ENCODE data around the gene LMTK2. TPM values are rescaled to one million over a fixed set of nuclear protein-coding genes. Genes with fewer than 3 reads are reported as not detected.
A peak's percentile ranks its signal among the peaks of the same experiment; 100 is the strongest.

LMTK2 gene
- total RNA-seq, 1 donor from 2014 or later, result 19.2 TPM

DNA sequence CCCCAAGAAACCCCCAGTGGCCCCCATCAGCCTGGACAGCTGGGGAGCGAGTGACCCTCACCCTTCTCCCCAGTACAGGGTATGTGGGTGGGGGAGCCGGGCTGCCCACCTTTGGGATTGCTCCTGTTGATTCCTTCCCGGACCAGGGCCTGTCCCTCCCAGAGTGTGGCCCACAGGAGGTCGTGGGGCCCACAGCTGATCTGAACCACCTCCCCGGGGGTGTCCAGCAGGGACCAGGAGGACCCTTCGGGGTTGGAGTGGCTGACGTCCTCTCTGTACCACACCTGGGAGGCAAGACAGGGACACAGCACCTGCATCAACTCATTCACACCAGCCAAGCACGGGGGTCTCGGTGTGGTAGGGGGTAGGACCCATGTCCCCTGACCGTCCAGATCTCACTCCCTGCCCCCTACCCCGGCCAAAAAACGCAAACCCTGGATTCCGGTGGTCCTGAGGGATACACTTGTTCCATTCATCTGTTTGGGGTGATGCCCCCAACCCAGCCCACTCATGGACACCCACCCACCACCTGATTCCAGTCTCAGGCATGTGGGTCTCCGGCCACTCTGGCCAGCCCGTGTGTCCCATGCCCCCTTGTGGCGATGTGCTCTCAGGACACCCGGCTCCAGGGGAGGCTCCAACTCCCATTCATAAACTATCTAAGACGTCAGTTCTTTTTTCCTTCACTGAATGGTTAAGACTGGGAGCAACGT lies 134.5 kb downstream of the LMTK2 start:
- DNase-seq (ENCODE audit: low read depth, low spot score), result peak; percentile 70
- Mint-ChIP-seq H3K4me3 (no peak overlapping the region), H3K9me3 (no peaks in the 10 kb centered on the region), H3K27ac (ENCODE audit: unreplicated experiment) (peak overlapping the region; percentile 75), H3K27me3 (ENCODE audit: low read depth) (no peaks in the 10 kb centered on the region), H3K4me1 (peaks cover 5% of the 10 kb centered on the region), H3K36me3 (ENCODE audit: low read depth) (peaks cover 5% of the 10 kb centered on the region)
- TF ChIP-seq, protein P1, sequence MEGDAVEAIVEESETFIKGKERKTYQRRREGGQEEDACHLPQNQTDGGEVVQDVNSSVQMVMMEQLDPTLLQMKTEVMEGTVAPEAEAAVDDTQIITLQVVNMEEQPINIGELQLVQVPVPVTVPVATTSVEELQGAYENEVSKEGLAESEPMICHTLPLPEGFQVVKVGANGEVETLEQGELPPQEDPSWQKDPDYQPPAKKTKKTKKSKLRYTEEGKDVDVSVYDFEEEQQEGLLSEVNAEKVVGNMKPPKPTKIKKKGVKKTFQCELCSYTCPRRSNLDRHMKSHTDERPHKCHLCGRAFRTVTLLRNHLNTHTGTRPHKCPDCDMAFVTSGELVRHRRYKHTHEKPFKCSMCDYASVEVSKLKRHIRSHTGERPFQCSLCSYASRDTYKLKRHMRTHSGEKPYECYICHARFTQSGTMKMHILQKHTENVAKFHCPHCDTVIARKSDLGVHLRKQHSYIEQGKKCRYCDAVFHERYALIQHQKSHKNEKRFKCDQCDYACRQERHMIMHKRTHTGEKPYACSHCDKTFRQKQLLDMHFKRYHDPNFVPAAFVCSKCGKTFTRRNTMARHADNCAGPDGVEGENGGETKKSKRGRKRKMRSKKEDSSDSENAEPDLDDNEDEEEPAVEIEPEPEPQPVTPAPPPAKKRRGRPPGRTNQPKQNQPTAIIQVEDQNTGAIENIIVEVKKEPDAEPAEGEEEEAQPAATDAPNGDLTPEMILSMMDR (conservative IDR thresholded peaks at IDR 0.05), result peak; percentile 72

DNA sequence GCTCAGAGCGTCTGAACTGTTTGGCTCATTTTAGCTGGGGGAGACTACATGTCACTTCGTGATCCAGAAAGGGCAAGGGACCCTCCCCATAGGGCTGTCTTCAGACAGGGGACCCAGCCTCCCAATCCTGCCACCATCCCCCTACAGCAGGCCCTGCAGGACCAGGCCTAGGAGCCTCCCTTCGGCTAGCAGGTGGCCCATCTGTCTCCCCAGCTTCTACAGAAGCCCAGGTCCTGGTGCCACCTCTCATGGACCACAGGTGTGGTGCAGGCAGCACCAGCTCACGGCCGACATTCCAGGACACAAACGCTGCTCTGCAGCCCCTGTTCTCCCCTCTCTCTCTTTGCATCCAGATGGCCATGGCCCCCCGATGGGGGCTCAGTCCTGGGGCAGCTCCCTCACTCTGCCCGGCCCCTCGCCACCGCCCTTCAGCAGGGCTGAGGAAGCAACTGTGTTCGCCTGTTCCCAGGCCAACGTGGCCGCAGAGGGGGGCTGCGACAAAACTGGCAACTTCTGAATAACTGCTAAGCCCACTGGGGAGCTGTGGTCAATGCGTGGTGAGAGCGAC lies 135.1 kb downstream of the LMTK2 start:
- no peak overlapping the region for H3K27ac Mint-ChIP-seq (ENCODE audit: unreplicated experiment)
- TF ChIP-seq, protein P1 (conservative IDR thresholded peaks at IDR 0.05), result no peak
- peaks cover 5% of the 10 kb centered on the region for H3K4me1 Mint-ChIP-seq
- no peaks in the 10 kb centered on the region for H3K27me3 Mint-ChIP-seq (ENCODE audit: low read depth)
- H3K36me3 Mint-ChIP-seq (ENCODE audit: low read depth), result peaks cover 5% of the 10 kb centered on the region
- no peaks in the 10 kb centered on the region for H3K9me3 Mint-ChIP-seq
- no peak overlapping the region for H3K4me3 Mint-ChIP-seq
- no peak for DNase-seq (ENCODE audit: low read depth, low spot score)

DNA sequence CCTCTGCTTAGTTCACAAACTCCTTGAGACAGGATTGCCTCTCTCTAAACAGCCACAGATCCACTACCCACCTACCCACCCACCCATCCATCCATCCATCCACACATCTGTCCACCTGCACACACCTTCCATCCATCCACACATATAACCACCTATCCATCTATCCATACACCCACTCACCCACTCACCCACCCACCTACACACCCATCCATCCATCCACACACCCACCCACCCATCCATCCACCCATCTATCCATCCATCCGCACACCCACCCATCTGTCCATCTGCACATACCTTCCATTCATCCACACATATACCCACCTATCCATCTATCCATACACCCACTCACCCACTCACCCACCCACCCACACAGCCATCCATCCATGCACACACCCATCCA lies 135.7 kb downstream of the LMTK2 start:
- DNase-seq (ENCODE audit: low read depth, low spot score), result no peak
- Mint-ChIP-seq H3K27me3 (ENCODE audit: low read depth) (no peaks in the 10 kb centered on the region), H3K4me1 (peaks cover 5% of the 10 kb centered on the region), H3K27ac (ENCODE audit: unreplicated experiment) (no peak overlapping the region), H3K36me3 (ENCODE audit: low read depth) (peaks cover 5% of the 10 kb centered on the region), H3K4me3 (no peak overlapping the region), H3K9me3 (no peaks in the 10 kb centered on the region)
- TF ChIP-seq, protein P1 (conservative IDR thresholded peaks at IDR 0.05), result no peak

DNA sequence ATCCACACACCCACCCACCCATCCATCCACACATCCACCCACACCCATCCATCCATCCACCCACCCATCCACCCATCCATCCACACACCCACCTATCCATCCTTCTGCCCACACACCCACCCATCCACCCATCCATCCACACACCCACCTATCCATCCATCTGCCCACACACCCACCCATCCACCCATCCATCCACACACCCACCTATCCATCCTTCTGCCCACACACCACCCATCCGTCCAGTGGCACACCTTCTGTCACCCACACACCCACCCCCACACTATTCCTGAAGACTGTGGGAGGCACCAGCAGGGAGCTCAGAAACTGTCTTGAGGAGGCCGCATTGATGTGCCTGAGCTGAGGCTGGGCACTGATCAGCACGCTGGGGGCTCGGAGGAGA lies 136.3 kb downstream of the LMTK2 start:
- TF ChIP-seq, protein P1 (conservative IDR thresholded peaks at IDR 0.05), result no peak
- no peak for DNase-seq (ENCODE audit: low read depth, low spot score)
- Mint-ChIP-seq H3K9me3 (no peaks in the 10 kb centered on the region), H3K4me3 (no peak overlapping the region), H3K4me1 (peaks cover 5% of the 10 kb centered on the region), H3K36me3 (ENCODE audit: low read depth) (peaks cover 5% of the 10 kb centered on the region), H3K27me3 (ENCODE audit: low read depth) (no peaks in the 10 kb centered on the region), H3K27ac (ENCODE audit: unreplicated experiment) (no peak overlapping the region)

DNA sequence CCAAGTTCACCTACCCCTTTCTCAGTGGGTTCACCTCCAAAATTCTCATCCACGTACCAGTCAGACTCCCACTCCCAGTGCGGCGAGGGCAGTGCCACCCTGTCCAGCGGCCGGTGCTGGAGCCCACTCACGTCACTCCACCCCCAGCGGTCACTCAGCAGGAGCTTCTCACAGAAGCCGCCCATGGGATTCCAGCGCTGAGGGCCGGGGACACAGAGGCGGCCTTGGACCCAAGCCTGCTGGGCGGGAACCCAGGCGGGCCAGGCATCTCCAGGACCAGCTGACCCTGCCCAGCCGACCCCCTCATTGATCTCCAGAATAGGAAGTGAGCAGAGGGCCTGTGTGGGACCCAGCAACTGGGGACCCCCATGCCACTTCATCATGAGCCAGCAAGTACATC lies 138.2 kb downstream of the LMTK2 start:
- no peak for DNase-seq (ENCODE audit: low read depth, low spot score)
- H3K27ac Mint-ChIP-seq (ENCODE audit: unreplicated experiment), result no peak overlapping the region
- H3K4me3 Mint-ChIP-seq, result no peak overlapping the region

More for the DNA sequence above, 138.2 kb downstream of the LMTK2 start:
- TF ChIP-seq, protein P1 (conservative IDR thresholded peaks at IDR 0.05), result no peak
- Mint-ChIP-seq H3K36me3 (ENCODE audit: low read depth) (peaks cover 3% of the 10 kb centered on the region), H3K9me3 (no peaks in the 10 kb centered on the region), H3K4me1 (peaks cover 8% of the 10 kb centered on the region), H3K27me3 (ENCODE audit: low read depth) (no peaks in the 10 kb centered on the region)
